ENCODE results near the gene NDUFB10. TPM values are rescaled to one million over a fixed set of nuclear protein-coding genes. Genes with fewer than 3 reads are reported as not detected.

The NDUFB10 gene
- polyA plus RNA-seq, 1 of the 3 experiments (the other 2 are of a cell fraction) = 468 TPM

- no peak; a peak in 1 of 4 replicates for TF ChIP-seq EP300 (IDR thresholded peaks at IDR 0.05; ENCODE audit: borderline replicate concordance in 1 of 2, low read depth in 1 of 2, low read length in 1 of 2)
- TF ChIP-seq CTCF (IDR thresholded peaks at IDR 0.05) = peak; percentile 73
- no peak for TF ChIP-seq USF2 (IDR thresholded peaks at IDR 0.05; ENCODE audit: borderline replicate concordance, low read depth, low read length)
- no peak for TF ChIP-seq RCOR1 (IDR thresholded peaks at IDR 0.05; ENCODE audit: low read length)
- peak; percentile 82 for TF ChIP-seq NRF1 (IDR thresholded peaks at IDR 0.05; ENCODE audit: low read depth, low read length)
- TF ChIP-seq EZH2phosphoT487 (IDR thresholded peaks at IDR 0.05; ENCODE audit: borderline replicate concordance, low read depth) = no peak
- peak; percentile 82 for TF ChIP-seq CHD2 (IDR thresholded peaks at IDR 0.05; ENCODE audit: low read length, partially characterized antibody)
- TF ChIP-seq TAF1 (IDR thresholded peaks at IDR 0.05; ENCODE audit: borderline replicate concordance, low read depth, low read length) = peak; percentile 85; the same call in 1 of the 2 replicates
- TF ChIP-seq ELF1 (IDR thresholded peaks at IDR 0.05) = no peak
Observed at GRCh38 chr16:1959269-1960039, at the start of gene NDUFB10 (continued).

GRCh38 chr16:1909561-1910231 is 49.6 kb upstream of the NDUFB10 start:
- WGBS (ENCODE audit: low lambda C conversion rate) = 68% methylated on average over 3 of the region's 18 CpGs
- Histone ChIP-seq H3K9me2 (no peaks in the 10 kb centered on the region), H3K79me2 (ENCODE audit: insufficient read depth) (no peaks in the 10 kb centered on the region), H3K27ac (ENCODE audit: low read depth in 2 of 2, low read length in 1 of 2) (no peak overlapping the region; a peak in 1 of 4 replicates), H3K4me3 (ENCODE audit: low read depth in 2 of 2, low read length in 1 of 2) (no peak overlapping the region), H3K4me1 (ENCODE audit: control insufficient read depth in 1 of 2, insufficient read depth in 2 of 2, low read depth in 1 of 2, low read length in 1 of 2) (peaks cover 0 to 11% of the 10 kb centered on the region in 2 experiments; a peak in 1 of 4 replicates), H3F3A (replicated peaks; ENCODE audit: insufficient read depth) (no peaks in the 10 kb centered on the region), H3K36me3 (replicated peaks in 1 of 2; ENCODE audit: control insufficient read depth in 1 of 2, insufficient read depth in 2 of 2, low read length in 1 of 2) (no peaks in the 10 kb centered on the region), H3K4me2 (no peak overlapping the region), H3K27me3 (ENCODE audit: insufficient read depth) (no peaks in the 10 kb centered on the region), H3K9ac (no peak overlapping the region), H3K9me3 (no peaks in the 10 kb centered on the region), H4K20me1 (ENCODE audit: insufficient read depth) (no peaks in the 10 kb centered on the region), H2AFZ (ENCODE audit: low read depth) (no peak overlapping the region)
- POLR2A ChIA-PET = no interaction called here
- CTCF ChIA-PET = interaction anchor here (0.9 to 2.6 kb wide), 9 partner anchors 14 to 45 kb away, joined by 3 to 13 read pairs (median 4); no protein-coding TSS in a partner anchor
- DNase-seq = peak; percentile 81
- TF ChIP-seq REST (IDR thresholded peaks at IDR 0.05; ENCODE audit: low read depth, low read length) (no peak), RCOR1 (IDR thresholded peaks at IDR 0.05; ENCODE audit: low read length) (no peak), YY1 (IDR thresholded peaks at IDR 0.05; ENCODE audit: low read depth) (no peak), SIN3A (IDR thresholded peaks at IDR 0.05; ENCODE audit: borderline replicate concordance, low read depth, low read length) (no peak), RFX5 (IDR thresholded peaks at IDR 0.05; ENCODE audit: low read length) (no peak), CTCF (IDR thresholded peaks at IDR 0.05) (no peak), RXRA (IDR thresholded peaks at IDR 0.05; ENCODE audit: borderline replicate concordance, low read depth) (no peak), JUND (IDR thresholded peaks at IDR 0.05) (no peak), USF2 (IDR thresholded peaks at IDR 0.05; ENCODE audit: borderline replicate concordance, low read depth, low read length) (no peak), NRF1 (IDR thresholded peaks at IDR 0.05; ENCODE audit: low read depth, low read length) (no peak), GABPA (IDR thresholded peaks at IDR 0.05; ENCODE audit: low read depth) (no peak), NFIC (IDR thresholded peaks at IDR 0.05; ENCODE audit: borderline replicate concordance) (no peak), EP300 (IDR thresholded peaks at IDR 0.05; ENCODE audit: borderline replicate concordance in 1 of 2, low read depth in 1 of 2, low read length in 1 of 2) (no peak)
